Measurements from ENCODE around the gene SLC25A51.

The SLC25A51 gene

DNA sequence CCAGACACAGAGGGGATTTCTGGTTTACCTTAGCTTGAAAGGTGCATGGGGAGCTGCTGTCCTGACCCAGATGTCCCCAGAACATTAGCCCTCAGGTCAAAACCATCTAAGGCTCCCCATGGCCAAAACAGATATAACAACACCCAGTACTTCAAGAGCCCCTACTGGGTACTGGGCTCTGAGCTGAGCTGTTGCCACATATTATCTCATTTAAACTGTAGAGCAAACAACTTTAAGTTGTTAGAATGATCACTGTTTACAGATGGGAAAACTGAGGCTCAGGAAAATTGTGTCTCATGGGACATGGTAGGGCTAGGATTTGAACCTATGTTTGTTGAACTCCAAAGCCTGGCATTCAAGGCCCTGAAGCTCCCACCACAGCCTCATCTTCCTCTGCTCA, 20.6 kb upstream of the SLC25A51 start:
- H3K27ac ChIP-seq, result no peak overlapping the region
- no peak overlapping the region for H3K9ac ChIP-seq (ENCODE audit: insufficient read length)
- peaks cover 12% of the 10 kb centered on the region; the same call in 1 of the 2 replicates for H3K36me3 ChIP-seq (ENCODE audit: insufficient read depth, low read length)
- no peaks in the 10 kb centered on the region for H3K9me3 ChIP-seq (ENCODE audit: low read depth, low read length)
- no peak overlapping the region for H3K4me3 ChIP-seq
- TF ChIP-seq FOXP2 (optimal IDR thresholded peaks at IDR 0.05; ENCODE audit: control extremely low read depth, extremely low read length, insufficient read depth) (no peak), EZH2 (IDR thresholded peaks at IDR 0.05) (no peak), POLR2AphosphoS5 (IDR thresholded peaks at IDR 0.05; ENCODE audit: borderline replicate concordance, low read depth, low read length) (no peak)
- no peak for DNase-seq (ENCODE audit: low read depth, low spot score)

- Histone ChIP-seq H3K36me3 (ENCODE audit: insufficient read depth, low read length) (peaks cover 6% of the 10 kb centered on the region; the same call in 1 of the 2 replicates), H3K27ac (no peak overlapping the region), H3K4me3 (no peak overlapping the region), H3K9me3 (ENCODE audit: low read depth, low read length) (no peaks in the 10 kb centered on the region), H3K9ac (ENCODE audit: insufficient read length) (no peak overlapping the region)
- no peak for TF ChIP-seq FOXP2 (optimal IDR thresholded peaks at IDR 0.05; ENCODE audit: control extremely low read depth, extremely low read length, insufficient read depth)
- no peak for TF ChIP-seq EZH2 (IDR thresholded peaks at IDR 0.05)
- no peak for TF ChIP-seq POLR2AphosphoS5 (IDR thresholded peaks at IDR 0.05; ENCODE audit: borderline replicate concordance, low read depth, low read length)
- DNase-seq (ENCODE audit: low read depth, low spot score), result no peak
Observed at GRCh38 chr9:37923796-37924427, 20.0 kb upstream of the SLC25A51 start.

DNA sequence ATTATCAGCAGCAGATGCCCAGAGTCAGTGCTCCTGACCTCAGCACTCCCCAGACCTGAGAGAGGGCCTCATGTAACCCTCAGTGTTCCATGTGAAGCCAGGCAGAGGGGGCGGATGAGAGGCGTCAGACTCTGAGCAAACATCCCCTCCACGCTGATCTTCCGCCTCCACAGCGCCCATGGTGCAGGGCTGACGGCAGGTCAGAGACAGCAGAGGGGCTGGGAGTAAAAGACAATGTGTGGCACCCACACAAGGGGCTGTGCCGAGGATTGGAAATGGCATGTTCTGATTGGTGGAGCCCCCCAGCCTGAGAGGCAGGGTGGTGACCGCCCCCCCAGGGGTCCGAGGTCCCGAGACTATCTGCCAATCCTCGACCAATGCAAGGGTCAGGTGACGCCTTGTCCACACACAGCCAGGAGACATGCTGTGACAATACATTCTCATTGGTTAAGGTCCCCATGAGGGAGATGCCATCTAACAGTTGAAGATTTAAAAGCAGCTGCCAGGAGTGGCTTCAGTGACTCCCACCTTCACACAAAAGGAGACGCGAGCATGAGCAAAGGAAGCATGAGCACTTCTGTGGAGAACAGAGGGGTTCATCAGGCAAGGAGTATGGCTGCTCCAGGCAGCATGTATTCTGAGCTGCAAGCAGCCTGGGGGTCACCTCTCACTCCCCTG, 19.3 kb upstream of the SLC25A51 start:
- Histone ChIP-seq H3K9ac (ENCODE audit: insufficient read length) (no peak overlapping the region), H3K9me3 (ENCODE audit: low read depth, low read length) (no peaks in the 10 kb centered on the region), H3K36me3 (ENCODE audit: insufficient read depth, low read length) (peaks cover 6% of the 10 kb centered on the region; the same call in 1 of the 2 replicates), H3K4me3 (no peak overlapping the region), H3K27ac (no peak overlapping the region)
- TF ChIP-seq FOXP2 (optimal IDR thresholded peaks at IDR 0.05; ENCODE audit: control extremely low read depth, extremely low read length, insufficient read depth), result no peak
- no peak for TF ChIP-seq POLR2AphosphoS5 (IDR thresholded peaks at IDR 0.05; ENCODE audit: borderline replicate concordance, low read depth, low read length)
- TF ChIP-seq EZH2 (IDR thresholded peaks at IDR 0.05), result no peak
- no peak for DNase-seq (ENCODE audit: low read depth, low spot score)

DNA sequence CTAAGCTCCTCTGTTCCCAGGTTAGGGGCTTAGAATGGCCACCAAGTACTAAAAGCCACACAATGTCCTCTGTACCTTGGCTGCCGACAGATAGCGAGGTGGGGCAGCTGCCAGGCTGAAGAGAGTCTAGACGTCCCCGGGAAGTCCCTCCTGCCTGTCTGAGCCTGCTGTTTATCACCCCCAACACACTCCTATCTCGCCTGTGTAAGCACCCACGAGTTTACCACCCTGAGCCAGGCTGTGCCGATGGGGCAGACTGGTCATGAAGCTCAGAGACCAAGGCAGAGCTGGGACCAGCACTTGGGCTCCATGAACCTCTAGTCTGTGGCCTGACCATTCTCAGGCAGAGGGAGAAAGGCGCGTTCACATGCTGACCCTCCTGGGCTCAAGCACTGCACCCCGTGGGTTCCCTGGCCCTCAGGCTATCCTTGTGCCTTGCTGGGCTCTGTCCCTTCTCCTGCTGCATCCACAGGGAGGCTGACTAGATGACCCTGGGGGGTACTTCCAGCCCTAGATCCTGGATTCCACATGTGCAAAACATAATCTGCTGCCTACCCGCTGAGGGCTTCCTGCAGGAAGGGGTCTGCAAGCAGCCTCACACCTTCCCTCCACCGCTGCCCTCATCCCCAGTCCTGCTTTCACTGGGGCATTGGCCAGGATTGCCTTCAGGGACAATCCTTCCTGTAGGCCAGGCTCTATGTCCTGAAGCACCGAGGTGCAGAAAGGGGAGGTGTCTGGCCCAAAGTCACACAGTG, 18.6 kb upstream of the SLC25A51 start:
- H3K36me3 ChIP-seq (ENCODE audit: insufficient read depth, low read length), result peaks cover 11% of the 10 kb centered on the region; the same call in 1 of the 2 replicates

GRCh38 chr9:37921546-37922300, 17.8 kb upstream of the SLC25A51 start:
- no peak overlapping the region for H3K9ac ChIP-seq (ENCODE audit: insufficient read length)
- no peak for DNase-seq (ENCODE audit: low read depth, low spot score)
- TF ChIP-seq POLR2AphosphoS5 (IDR thresholded peaks at IDR 0.05; ENCODE audit: borderline replicate concordance, low read depth, low read length) (no peak), EZH2 (IDR thresholded peaks at IDR 0.05) (no peak), FOXP2 (optimal IDR thresholded peaks at IDR 0.05; ENCODE audit: control extremely low read depth, extremely low read length, insufficient read depth) (no peak)
- no peak overlapping the region for H3K27ac ChIP-seq
- H3K4me3 ChIP-seq, result no peak overlapping the region
- peaks cover 14% of the 10 kb centered on the region; the same call in 1 of the 2 replicates for H3K36me3 ChIP-seq (ENCODE audit: insufficient read depth, low read length)
- H3K9me3 ChIP-seq (ENCODE audit: low read depth, low read length), result no peaks in the 10 kb centered on the region

More for the DNA sequence above, 18.6 kb upstream of the SLC25A51 start:
- TF ChIP-seq FOXP2 (optimal IDR thresholded peaks at IDR 0.05; ENCODE audit: control extremely low read depth, extremely low read length, insufficient read depth) (no peak), EZH2 (IDR thresholded peaks at IDR 0.05) (no peak), POLR2AphosphoS5 (IDR thresholded peaks at IDR 0.05; ENCODE audit: borderline replicate concordance, low read depth, low read length) (no peak)
- H3K4me3 ChIP-seq, result no peak overlapping the region
- H3K27ac ChIP-seq, result no peak overlapping the region
- no peak for DNase-seq (ENCODE audit: low read depth, low spot score)
- no peak overlapping the region for H3K9ac ChIP-seq (ENCODE audit: insufficient read length)
- H3K9me3 ChIP-seq (ENCODE audit: low read depth, low read length), result no peaks in the 10 kb centered on the region

DNA sequence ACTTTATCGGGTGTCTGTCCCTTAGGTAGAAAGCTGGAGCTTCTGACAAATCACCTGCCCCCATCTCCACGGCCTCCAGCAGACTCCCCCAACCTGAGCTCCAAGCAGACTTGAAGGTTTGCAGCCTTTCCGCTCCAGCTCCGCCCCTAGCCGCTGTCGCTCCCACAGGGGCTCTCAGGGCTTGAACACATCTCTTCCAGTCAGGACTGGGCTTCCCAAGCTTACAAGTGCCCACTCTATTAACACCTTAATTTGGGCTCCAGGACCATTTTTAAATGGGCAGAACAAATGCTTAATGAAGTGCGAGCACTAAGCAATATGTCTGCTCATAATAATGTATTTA, 17.2 kb upstream of the SLC25A51 start:
- Histone ChIP-seq H3K9ac (ENCODE audit: insufficient read length) (no peak overlapping the region), H3K4me3 (no peak overlapping the region), H3K9me3 (ENCODE audit: low read depth, low read length) (no peaks in the 10 kb centered on the region), H3K36me3 (ENCODE audit: insufficient read depth, low read length) (peaks cover 14% of the 10 kb centered on the region; the same call in 1 of the 2 replicates), H3K27ac (no peak overlapping the region)
- no peak for DNase-seq (ENCODE audit: low read depth, low spot score)
- no peak for TF ChIP-seq FOXP2 (optimal IDR thresholded peaks at IDR 0.05; ENCODE audit: control extremely low read depth, extremely low read length, insufficient read depth)
- TF ChIP-seq EZH2 (IDR thresholded peaks at IDR 0.05), result no peak
- no peak for TF ChIP-seq POLR2AphosphoS5 (IDR thresholded peaks at IDR 0.05; ENCODE audit: borderline replicate concordance, low read depth, low read length)

GRCh38 chr9:37920471-37921167, 16.7 kb upstream of the SLC25A51 start:
- no peaks in the 10 kb centered on the region for H3K9me3 ChIP-seq (ENCODE audit: low read depth, low read length)
- no peak overlapping the region for H3K9ac ChIP-seq (ENCODE audit: insufficient read length)
- no peak for TF ChIP-seq EZH2 (IDR thresholded peaks at IDR 0.05)
- TF ChIP-seq FOXP2 (optimal IDR thresholded peaks at IDR 0.05; ENCODE audit: control extremely low read depth, extremely low read length, insufficient read depth), result no peak
- no peak for TF ChIP-seq POLR2AphosphoS5 (IDR thresholded peaks at IDR 0.05; ENCODE audit: borderline replicate concordance, low read depth, low read length)
- DNase-seq (ENCODE audit: low read depth, low spot score), result no peak
- H3K36me3 ChIP-seq (ENCODE audit: insufficient read depth, low read length), result peaks cover 14% of the 10 kb centered on the region; the same call in 1 of the 2 replicates
- no peak overlapping the region for H3K27ac ChIP-seq
- H3K4me3 ChIP-seq, result no peak overlapping the region

Measured in SK-N-MC (cell line).